Small intestine (tissue), 7 donors: ENCODE results near the gene SLC26A1. TPM values are rescaled to one million over a fixed set of nuclear protein-coding genes. Genes with fewer than 3 reads are reported as not detected.

Experiments
- DNase-seq, 2 donors: peaks; one replicate each; pipeline versions ENCODE4 v3.0.0 to v3.0.0-alpha.2; 2013
- FAIRE-seq: peaks from 2 replicates; lab custom pipeline; 2012; peaks lifted over from hg19 to GRCh38; lab: Jason Lieb, UNC
- H3K27ac ChIP-seq, 3 donors: one replicate each; pipeline ENCODE4 v1.5.1; 2013; ENCODE audit warnings: low read length in 2 of 3, mild to moderate bottlenecking in 2 of 3, control low read depth in 1 of 3, inconsistent platforms in 1 of 3, low read depth in 1 of 3, moderate library complexity in 1 of 3
- H3K27me3 ChIP-seq, 3 donors: one replicate each; pipeline ENCODE4 v1.6.1; 2013; ENCODE audit warnings: low read length in 3 of 3, inconsistent platforms in 1 of 3; ENCODE audit not compliant: control insufficient read depth in 3 of 3, insufficient read depth in 3 of 3
- H3K36me3 ChIP-seq, 3 donors: one replicate each; pipeline ENCODE4 v1.6.1; 2013; ENCODE audit warnings: low read length in 3 of 3, inconsistent platforms in 1 of 3, low read depth in 1 of 3, mild to moderate bottlenecking in 1 of 3, moderate library complexity in 1 of 3; ENCODE audit not compliant: control insufficient read depth in 3 of 3, insufficient read depth in 2 of 3
- H3K4me1 ChIP-seq, 3 donors: one replicate each; pipeline ENCODE4 v1.6.1; 2013; ENCODE audit warnings: low read length in 2 of 3, inconsistent platforms in 1 of 3, low read depth in 1 of 3, mild to moderate bottlenecking in 1 of 3, moderate library complexity in 1 of 3; ENCODE audit not compliant: control insufficient read depth in 3 of 3, insufficient read depth in 2 of 3
- H3K4me3 ChIP-seq, 3 donors: one replicate each; pipeline ENCODE4 v1.5.1; 2013; ENCODE audit warnings: low read length in 3 of 3, control low read depth in 1 of 3, inconsistent platforms in 1 of 3, low read depth in 1 of 3, mild to moderate bottlenecking in 1 of 3, moderate library complexity in 1 of 3
- H3K9me3 ChIP-seq, 2 donors: one replicate each; pipeline ENCODE4 v1.6.1; 2013; ENCODE audit warnings: low read depth in 1 of 2, low read length in 1 of 2; ENCODE audit not compliant: control insufficient read depth in 2 of 2, insufficient read depth in 1 of 2
- WGBS, 3 donors: extraction: QIAGEN DNeasy Blood & Tissue Kit; methylation state at CpG; one replicate each; pipeline ENCODE4 v1.1.7; 2013; 5-methylcytosine and 5-hydroxymethylcytosine counted together
- polyA plus RNA-seq, 4 donors: library from polyadenylated mRNA; stranded (reverse) in 3 of 4; unstranded in 1 of 4; fragments of 200-250 nt in 3 of 4; fragments of 120-200 nt in 1 of 4; gene quantifications; one replicate each; pipeline versions ENCODE4 v1.2.1 to v1.2.3, GENCODE V29; 2013
- donor health status: healthy with polysubstance abuse.
- donor health status: control.
- donor health status: control.
- donor health status: Bipolar disorder and iron deficiency.
- donor health status: healthy.

The SLC26A1 gene
- polyA plus RNA-seq, 4 donors = 0.54 to 8.6 (median 2.7) TPM

- peaks cover 0 to 5% (median 0%) of the 10 kb centered on the region in 3 donors for H3K4me1 ChIP-seq
- peaks cover 0 to 22% (median 2%) of the 10 kb centered on the region in 3 donors for H3K36me3 ChIP-seq
- no peak for FAIRE-seq
- H3K4me3 ChIP-seq = no peak overlapping the region
- WGBS, 3 donors = 90 to 94% (median 93%) methylated on average over 20 of the region's 20 CpGs
- H3K27me3 ChIP-seq = peaks cover 0 to 14% (median 0%) of the 10 kb centered on the region in 3 donors
- DNase-seq = no peak
- no peaks in the 10 kb centered on the region for H3K9me3 ChIP-seq
- H3K27ac ChIP-seq = no peak overlapping the region
Observed at GRCh38 chr4:949656-950055, 43.5 kb downstream of the SLC26A1 start.

GRCh38 chr4:948936-949300 is 44.3 kb downstream of the SLC26A1 start:
- no peak for FAIRE-seq
- DNase-seq = no peak

GRCh38 chr4:948101-948935 is 44.9 kb downstream of the SLC26A1 start:
- no peak for FAIRE-seq
- Histone ChIP-seq H3K36me3 (peaks cover 0 to 14% (median 0%) of the 10 kb centered on the region in 3 donors), H3K4me1 (peaks cover 0 to 5% (median 0%) of the 10 kb centered on the region in 3 donors), H3K9me3 (no peaks in the 10 kb centered on the region), H3K27ac (no peak overlapping the region), H3K4me3 (no peak overlapping the region), H3K27me3 (peaks cover 0 to 14% (median 0%) of the 10 kb centered on the region in 3 donors)
- peak in 1 of 2 donors; percentile 29 for DNase-seq
- WGBS, 3 donors = 78 to 81% (median 78%) methylated on average over 33 of the region's 33 CpGs

More at GRCh38 chr4:948936-949300, 44.3 kb downstream of the SLC26A1 start:
- Histone ChIP-seq H3K36me3 (peaks cover 0 to 18% (median 0%) of the 10 kb centered on the region in 3 donors), H3K27ac (no peak overlapping the region), H3K9me3 (no peaks in the 10 kb centered on the region), H3K4me3 (no peak overlapping the region), H3K4me1 (peaks cover 0 to 5% (median 0%) of the 10 kb centered on the region in 3 donors), H3K27me3 (peaks cover 0 to 14% (median 0%) of the 10 kb centered on the region in 3 donors)
- 89 to 93% (median 90%) methylated on average over 13 of the region's 13 CpGs for WGBS, 3 donors

GRCh38 chr4:947491-947971 is 45.7 kb downstream of the SLC26A1 start:
- Histone ChIP-seq H3K27ac (no peak overlapping the region), H3K27me3 (peaks cover 0 to 14% (median 0%) of the 10 kb centered on the region in 3 donors), H3K36me3 (peaks cover 0 to 6% (median 0%) of the 10 kb centered on the region in 3 donors), H3K4me3 (no peak overlapping the region), H3K4me1 (peaks cover 0 to 5% (median 0%) of the 10 kb centered on the region in 3 donors), H3K9me3 (no peaks in the 10 kb centered on the region)
- WGBS, 3 donors = 91 to 94% (median 92%) methylated on average over 11 to 19 of the region's 19 CpGs
- FAIRE-seq (no peak), DNase-seq (no peak)

- H3K36me3 ChIP-seq = peaks cover 0 to 4% (median 0%) of the 10 kb centered on the region in 3 donors
- no peaks in the 10 kb centered on the region for H3K9me3 ChIP-seq
- no peak for FAIRE-seq
- 70 to 78% (median 71%) methylated on average over 62 of the region's 62 CpGs for WGBS, 3 donors
- peaks cover 0 to 14% (median 0%) of the 10 kb centered on the region in 3 donors for H3K27me3 ChIP-seq
- H3K4me3 ChIP-seq = no peak overlapping the region
- peaks cover 0 to 5% (median 0%) of the 10 kb centered on the region in 3 donors for H3K4me1 ChIP-seq
- DNase-seq = no peak
- no peak overlapping the region for H3K27ac ChIP-seq
Observed at GRCh38 chr4:946517-947471, 46.4 kb downstream of the SLC26A1 start.

GRCh38 chr4:946103-946450 is 47.1 kb downstream of the SLC26A1 start:
- 65 to 78% (median 74%) methylated on average over 9 of the region's 9 CpGs for WGBS, 3 donors
- Histone ChIP-seq H3K27ac (no peak overlapping the region), H3K4me1 (peaks cover 0 to 5% (median 0%) of the 10 kb centered on the region in 3 donors), H3K27me3 (peaks cover 0 to 14% (median 0%) of the 10 kb centered on the region in 3 donors), H3K36me3 (no peaks in the 10 kb centered on the region), H3K4me3 (no peak overlapping the region), H3K9me3 (no peaks in the 10 kb centered on the region)
- DNase-seq (no peak), FAIRE-seq (no peak)

GRCh38 chr4:945274-946102 is 47.7 kb downstream of the SLC26A1 start:
- H3K36me3 ChIP-seq = no peaks in the 10 kb centered on the region
- no peak overlapping the region for H3K4me3 ChIP-seq
- DNase-seq = peak in 1 of 2 donors; percentile 41
- H3K4me1 ChIP-seq = peaks cover 0 to 5% (median 0%) of the 10 kb centered on the region in 3 donors
- WGBS, 3 donors = 51 to 69% (median 59%) methylated on average over 28 of the region's 28 CpGs
- H3K9me3 ChIP-seq = no peaks in the 10 kb centered on the region
- no peak overlapping the region for H3K27ac ChIP-seq
- FAIRE-seq = no peak
- H3K27me3 ChIP-seq = peaks cover 0 to 14% (median 0%) of the 10 kb centered on the region in 3 donors
